Mesothelial cell of epicardium (in vitro differentiated cells): ENCODE results near the gene PPP1R13L. TPM values are rescaled to one million over a fixed set of nuclear protein-coding genes. Genes with fewer than 3 reads are reported as not detected.

Experiments
- DNase-seq, 2 experiments: peaks; one replicate each; pipeline ENCODE4 v3.0.0; 2021; ENCODE audit warnings: low spot score in 2 of 2; ENCODE audit not compliant: unreplicated experiment in 2 of 2
- H3K27ac Mint-ChIP-seq: 2 replicates; pipeline ENCODE4 v1.8.0; 2021; ENCODE audit warnings: mixed read lengths
- H3K27me3 Mint-ChIP-seq: 2 replicates; pipeline ENCODE4 v1.8.0; 2021; ENCODE audit warnings: low read depth, mixed read lengths
- H3K36me3 Mint-ChIP-seq: 2 replicates; pipeline ENCODE4 v1.8.0; 2021; ENCODE audit warnings: mixed read lengths
- H3K4me1 Mint-ChIP-seq: 2 replicates; pipeline ENCODE4 v1.8.0; 2021; ENCODE audit warnings: mixed read lengths
- H3K4me3 Mint-ChIP-seq: 2 replicates; pipeline ENCODE4 v1.8.0; 2021; ENCODE audit warnings: mild to moderate bottlenecking, moderate library complexity, mixed read lengths
- H3K9me3 Mint-ChIP-seq: 2 replicates; pipeline ENCODE4 v1.8.0; 2021; ENCODE audit warnings: mixed read lengths
- total RNA-seq: library from RNA; stranded (reverse); gene quantifications from 3 replicates; pipeline ENCODE4 v1.2.1, GENCODE V29; 2021
- TF ChIP-seq, protein P1 (sequence below): fragments of 200-600 bp; sonication (generic); IDR thresholded peaks from one replicate; pipeline ENCODE4 v1.5.0; 2021; ENCODE audit warnings: antibody characterized with exemption; ENCODE audit not compliant: unreplicated experiment

PPP1R13L gene
- total RNA-seq, 1 donor from 2014 or later, result 64.0 TPM

DNA sequence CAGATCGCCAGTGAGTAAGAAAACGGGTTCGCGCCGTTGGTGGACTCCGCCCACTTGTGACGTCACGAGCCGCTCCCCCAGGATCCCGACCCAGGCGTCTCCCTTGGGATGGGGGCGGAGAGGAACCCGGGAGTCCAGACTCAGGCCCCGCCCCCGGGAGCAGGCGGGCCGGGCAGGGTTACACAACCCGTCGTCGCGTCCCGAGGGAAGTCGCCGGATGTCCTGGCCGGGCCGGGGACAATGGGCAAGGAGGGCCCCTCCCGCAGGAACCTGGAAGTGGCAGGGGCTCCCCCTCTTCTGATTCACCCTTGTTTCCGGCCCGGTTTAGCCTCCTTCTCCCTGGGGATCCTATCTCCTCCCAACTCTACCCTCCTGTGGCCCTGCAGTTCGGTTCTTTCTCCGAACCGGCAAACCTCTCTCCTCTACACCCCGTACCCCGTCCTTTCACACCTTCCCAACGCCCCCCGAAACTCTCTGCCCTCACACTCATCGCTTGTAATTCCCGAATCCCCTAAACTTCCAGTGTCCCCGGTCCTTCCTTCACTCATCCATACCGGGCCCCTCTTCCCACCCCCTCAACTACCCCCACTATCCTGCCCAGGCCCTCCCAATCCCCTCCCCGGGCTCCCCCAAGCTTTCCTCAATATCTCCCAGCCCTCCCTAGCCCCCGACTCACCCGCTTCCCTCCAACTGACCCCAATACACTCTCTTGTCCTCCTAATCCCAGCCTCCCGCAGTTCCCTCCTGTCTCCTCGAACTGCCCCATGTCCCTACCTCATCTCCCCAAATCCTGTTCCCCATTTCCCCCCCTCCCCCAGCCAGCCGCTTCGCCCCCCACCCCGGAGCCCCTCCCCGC, 38.8 kb upstream of the PPP1R13L start:
- H3K27ac Mint-ChIP-seq, result peak overlapping the region; percentile 97
- peak; percentile 87 to 92 for DNase-seq
- H3K4me1 Mint-ChIP-seq, result peaks cover 31% of the 10 kb centered on the region
- H3K27me3 Mint-ChIP-seq, result no peaks in the 10 kb centered on the region
- no peaks in the 10 kb centered on the region for H3K36me3 Mint-ChIP-seq
- H3K4me3 Mint-ChIP-seq, result peak overlapping the region; percentile 84
- TF ChIP-seq, protein P1, sequence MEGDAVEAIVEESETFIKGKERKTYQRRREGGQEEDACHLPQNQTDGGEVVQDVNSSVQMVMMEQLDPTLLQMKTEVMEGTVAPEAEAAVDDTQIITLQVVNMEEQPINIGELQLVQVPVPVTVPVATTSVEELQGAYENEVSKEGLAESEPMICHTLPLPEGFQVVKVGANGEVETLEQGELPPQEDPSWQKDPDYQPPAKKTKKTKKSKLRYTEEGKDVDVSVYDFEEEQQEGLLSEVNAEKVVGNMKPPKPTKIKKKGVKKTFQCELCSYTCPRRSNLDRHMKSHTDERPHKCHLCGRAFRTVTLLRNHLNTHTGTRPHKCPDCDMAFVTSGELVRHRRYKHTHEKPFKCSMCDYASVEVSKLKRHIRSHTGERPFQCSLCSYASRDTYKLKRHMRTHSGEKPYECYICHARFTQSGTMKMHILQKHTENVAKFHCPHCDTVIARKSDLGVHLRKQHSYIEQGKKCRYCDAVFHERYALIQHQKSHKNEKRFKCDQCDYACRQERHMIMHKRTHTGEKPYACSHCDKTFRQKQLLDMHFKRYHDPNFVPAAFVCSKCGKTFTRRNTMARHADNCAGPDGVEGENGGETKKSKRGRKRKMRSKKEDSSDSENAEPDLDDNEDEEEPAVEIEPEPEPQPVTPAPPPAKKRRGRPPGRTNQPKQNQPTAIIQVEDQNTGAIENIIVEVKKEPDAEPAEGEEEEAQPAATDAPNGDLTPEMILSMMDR, result no peak
- H3K9me3 Mint-ChIP-seq, result no peaks in the 10 kb centered on the region

DNA sequence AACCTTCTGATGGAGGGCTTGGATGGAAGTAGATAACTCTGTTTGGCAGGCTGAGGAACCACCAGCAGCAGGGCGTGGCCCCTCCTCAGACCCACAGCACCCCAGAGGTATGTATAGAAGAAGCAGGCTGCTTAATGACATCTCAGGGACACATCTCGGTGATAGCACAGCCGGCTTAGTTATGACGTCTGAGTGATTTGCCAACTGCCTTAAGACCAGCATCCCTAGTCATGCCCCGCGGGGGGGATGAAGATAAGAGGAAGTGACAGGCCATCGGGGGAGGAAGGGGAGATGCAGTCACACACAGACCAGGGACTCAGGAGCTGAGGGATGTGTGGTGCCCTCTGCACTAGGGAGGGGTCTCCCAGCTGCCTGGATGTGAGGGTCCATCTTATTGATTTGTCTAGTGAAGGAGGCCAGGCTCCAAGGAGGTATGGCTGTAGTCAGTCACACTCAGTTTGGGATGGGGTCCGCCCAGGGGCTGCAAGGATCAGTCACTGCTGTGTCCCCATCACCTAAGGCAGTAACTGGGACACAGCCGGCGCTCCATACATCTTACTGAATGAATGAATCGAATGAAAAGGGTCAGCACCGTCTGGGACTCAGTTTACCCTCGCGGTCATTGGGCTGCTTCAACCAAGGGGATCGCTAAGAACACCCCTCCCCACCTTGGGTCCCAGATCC, 38.1 kb upstream of the PPP1R13L start:
- no peak for DNase-seq
- peaks cover 29% of the 10 kb centered on the region for H3K4me1 Mint-ChIP-seq
- TF ChIP-seq, protein P1, result no peak
- peak overlapping the region; percentile 84 for H3K4me3 Mint-ChIP-seq
- no peaks in the 10 kb centered on the region for H3K36me3 Mint-ChIP-seq
- peak overlapping the region; percentile 97 for H3K27ac Mint-ChIP-seq
- no peaks in the 10 kb centered on the region for H3K27me3 Mint-ChIP-seq
- H3K9me3 Mint-ChIP-seq, result no peaks in the 10 kb centered on the region

DNA sequence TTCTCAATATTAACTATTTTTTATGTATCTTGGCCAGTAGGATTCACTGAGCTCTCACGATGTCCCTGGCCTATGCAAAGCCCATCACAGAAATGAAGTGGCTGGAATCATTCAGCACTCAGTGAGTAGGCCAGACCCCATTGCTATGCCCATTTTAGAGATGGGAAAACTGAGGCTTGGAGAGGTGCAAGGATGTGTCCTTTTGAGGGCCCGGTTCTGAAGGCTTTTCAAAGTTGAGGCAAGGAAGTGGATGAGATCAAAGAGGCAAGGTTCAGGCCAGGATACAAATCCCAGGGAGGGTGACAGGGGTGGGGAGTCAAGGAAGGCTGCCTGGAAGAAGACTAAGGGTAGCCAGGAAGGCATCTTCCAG, 37.5 kb upstream of the PPP1R13L start:
- Mint-ChIP-seq H3K4me1 (peaks cover 26% of the 10 kb centered on the region), H3K36me3 (no peaks in the 10 kb centered on the region)

DNA sequence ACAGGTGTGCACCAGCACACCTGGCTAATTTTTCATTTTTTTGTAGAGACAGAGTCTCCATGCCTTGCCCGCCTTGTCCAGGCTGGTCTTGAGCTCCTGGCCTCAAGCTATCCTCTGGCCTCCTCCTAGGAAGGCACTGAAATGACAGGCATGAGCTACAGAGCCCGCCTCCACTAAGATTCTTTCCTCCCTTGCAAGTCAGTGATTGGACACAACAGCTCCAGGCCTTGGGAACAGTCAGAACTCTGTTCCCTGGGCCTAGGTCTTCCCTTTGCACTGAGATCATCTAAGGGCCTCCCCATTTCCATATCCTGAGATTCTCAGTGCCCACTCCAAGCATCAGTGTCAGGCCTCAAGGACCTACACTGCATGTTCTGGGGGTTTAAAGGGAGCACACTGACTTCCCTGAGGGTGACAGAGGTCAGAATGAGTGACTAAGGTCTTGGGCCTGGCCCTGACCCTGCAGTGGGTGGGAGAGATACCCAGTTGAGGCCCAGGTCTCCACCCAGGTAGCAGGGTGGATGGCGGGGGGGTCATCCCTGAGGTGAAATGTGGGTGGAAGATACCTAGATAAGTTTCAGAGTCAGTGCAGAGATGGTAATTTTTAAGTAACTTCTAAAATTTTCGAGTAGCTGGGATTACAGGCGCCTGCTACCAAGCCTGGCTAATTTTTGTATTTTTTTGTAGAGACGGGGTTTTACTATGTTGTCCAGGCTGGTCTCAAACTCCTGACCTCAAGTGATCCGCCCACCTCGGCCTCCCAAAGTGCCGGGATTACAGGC, 36.2 kb upstream of the PPP1R13L start:
- Mint-ChIP-seq H3K27me3 (no peaks in the 10 kb centered on the region), H3K4me3 (peak overlapping the region; percentile 65), H3K27ac (peak overlapping the region; percentile 81), H3K4me1 (peaks cover 26% of the 10 kb centered on the region), H3K36me3 (no peaks in the 10 kb centered on the region), H3K9me3 (no peaks in the 10 kb centered on the region)
- DNase-seq, result no peak
- TF ChIP-seq, protein P1, result no peak

More for the DNA sequence above, 37.5 kb upstream of the PPP1R13L start:
- Mint-ChIP-seq H3K4me3 (peak overlapping the region; percentile 84), H3K27me3 (no peaks in the 10 kb centered on the region), H3K9me3 (no peaks in the 10 kb centered on the region), H3K27ac (peak overlapping the region; percentile 97)
- TF ChIP-seq, protein P1, result no peak
- no peak for DNase-seq

DNA sequence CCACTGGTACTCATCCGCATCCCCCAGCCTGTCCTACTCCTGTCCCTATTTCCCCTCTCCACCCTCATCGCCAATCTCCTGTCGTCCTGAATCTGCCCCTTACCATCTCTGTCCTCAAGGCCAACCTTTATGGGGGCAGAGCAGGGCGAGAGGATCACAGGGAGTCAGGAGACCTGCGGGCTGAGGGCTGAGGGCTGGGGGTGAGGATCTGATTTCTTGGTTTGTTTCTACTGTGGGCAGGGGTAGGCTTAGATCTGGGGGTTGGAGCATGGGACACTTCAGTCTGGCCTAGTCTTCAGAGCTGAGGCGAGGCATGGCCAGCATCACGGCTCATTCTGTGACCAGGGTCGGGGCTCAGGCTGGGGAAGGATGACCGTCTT, 35.4 kb upstream of the PPP1R13L start:
- Mint-ChIP-seq H3K4me1 (peaks cover 26% of the 10 kb centered on the region), H3K27ac (peak overlapping the region; percentile 81), H3K4me3 (peak overlapping the region; percentile 65), H3K9me3 (no peaks in the 10 kb centered on the region), H3K27me3 (no peaks in the 10 kb centered on the region), H3K36me3 (no peaks in the 10 kb centered on the region)
- no peak for DNase-seq
- TF ChIP-seq, protein P1, result no peak
